Stimulated activated naive B cell treated with anti-CD40 and anti-IgM and Interleukin-4, amounts not matched to agents 10 μg/mL and 1 μg/mL and 100 μg/mL, for 72 hours (primary cell): Measurements from ENCODE around the gene SND1.
"Not testable (repeated sequence)": the region's sequence is repeated elsewhere in the genome, so short reads cannot be mapped to it uniquely, and the experiment has no call there.

ENCODE experiments used
- ATAC-seq, 2 donors: fragments of 150-1000 bp; cut with Tn5 transposase; replicated peaks; 2 replicates each; pipeline ENCODE4 v1.10.0; 2021; ENCODE audit warnings: moderate library complexity in 1 of 2
- DNase-seq: peaks from one replicate; pipeline ENCODE4 v3.0.0; 2021
- H3K27ac Mint-ChIP-seq: one replicate; pipeline ENCODE4 v1.8.0; 2022; ENCODE audit warnings: mild to moderate bottlenecking, mixed read lengths
- H3K27me3 Mint-ChIP-seq, 2 donors: one replicate each; pipeline ENCODE4 v1.8.0; 2022; ENCODE audit warnings: mixed read lengths in 2 of 2
- H3K36me3 Mint-ChIP-seq, 2 donors: one replicate each; pipeline ENCODE4 v1.8.0; 2022; ENCODE audit warnings: mixed read lengths in 2 of 2, mild to moderate bottlenecking in 1 of 2
- H3K4me1 Mint-ChIP-seq, 2 donors: one replicate each; pipeline ENCODE4 v1.8.0; 2022; ENCODE audit warnings: mixed read lengths in 2 of 2, mild to moderate bottlenecking in 1 of 2
- H3K4me3 Mint-ChIP-seq, 2 donors: one replicate each; pipeline ENCODE4 v1.8.0; 2022; ENCODE audit warnings: mild to moderate bottlenecking in 2 of 2, mixed read lengths in 2 of 2, moderate library complexity in 1 of 2
- H3K9me3 Mint-ChIP-seq, 2 donors: one replicate each; pipeline ENCODE4 v1.8.0; 2022; ENCODE audit warnings: mixed read lengths in 2 of 2, mild to moderate bottlenecking in 1 of 2

The SND1 gene

GRCh38 chr7:127828843-127829500 lies 177.0 kb downstream of the SND1 start:
- Mint-ChIP-seq H3K4me3 (no peak overlapping the region), H3K27me3 (no peaks in the 10 kb centered on the region), H3K9me3 (peaks cover 0 to 4% of the 10 kb centered on the region in 2 donors), H3K27ac (no peak overlapping the region), H3K4me1 (peaks cover 13 to 38% of the 10 kb centered on the region in 2 donors), H3K36me3 (peaks cover 21 to 31% of the 10 kb centered on the region in 2 donors)
- ATAC-seq (peak; percentile 86 to 87), DNase-seq (no peak)

GRCh38 chr7:127831318-127832219 lies 179.6 kb downstream of the SND1 start:
- peaks cover 9 to 17% of the 10 kb centered on the region in 2 donors for H3K9me3 Mint-ChIP-seq
- H3K4me3 Mint-ChIP-seq = no peak overlapping the region
- peak overlapping the region; percentile 73 for H3K27ac Mint-ChIP-seq
- H3K36me3 Mint-ChIP-seq = peaks cover 32 to 49% of the 10 kb centered on the region in 2 donors
- DNase-seq = no peak
- peaks cover 16 to 46% of the 10 kb centered on the region in 2 donors for H3K4me1 Mint-ChIP-seq
- ATAC-seq = no peak
- no peaks in the 10 kb centered on the region for H3K27me3 Mint-ChIP-seq

GRCh38 chr7:127832592-127832991 lies 180.6 kb downstream of the SND1 start:
- H3K4me1 Mint-ChIP-seq = peaks cover 16 to 46% of the 10 kb centered on the region in 2 donors
- no peaks in the 10 kb centered on the region for H3K27me3 Mint-ChIP-seq
- ATAC-seq (no peak), DNase-seq (no peak)
- no peak overlapping the region for H3K27ac Mint-ChIP-seq
- no peak overlapping the region for H3K4me3 Mint-ChIP-seq
- peaks cover 10 to 17% of the 10 kb centered on the region in 2 donors for H3K9me3 Mint-ChIP-seq
- peaks cover 32 to 54% of the 10 kb centered on the region in 2 donors for H3K36me3 Mint-ChIP-seq

GRCh38 chr7:127833641-127834040 lies 181.6 kb downstream of the SND1 start:
- H3K9me3 Mint-ChIP-seq = peaks cover 12 to 20% of the 10 kb centered on the region in 2 donors
- ATAC-seq (no peak), DNase-seq (no peak)
- no peak overlapping the region for H3K27ac Mint-ChIP-seq
- peaks cover 36 to 61% of the 10 kb centered on the region in 2 donors for H3K36me3 Mint-ChIP-seq
- no peaks in the 10 kb centered on the region for H3K27me3 Mint-ChIP-seq
- no peak overlapping the region for H3K4me3 Mint-ChIP-seq
- H3K4me1 Mint-ChIP-seq = peaks cover 20 to 47% of the 10 kb centered on the region in 2 donors

- ATAC-seq (no peak), DNase-seq (no peak)
- Mint-ChIP-seq H3K27ac (peak overlapping the region; percentile 75), H3K36me3 (peaks cover 45 to 75% of the 10 kb centered on the region in 2 donors), H3K9me3 (peaks cover 14 to 20% of the 10 kb centered on the region in 2 donors), H3K4me3 (no peak overlapping the region), H3K27me3 (no peaks in the 10 kb centered on the region), H3K4me1 (peaks cover 15 to 36% of the 10 kb centered on the region in 2 donors)
These were observed 183.7 kb downstream of the SND1 start for GRCh38 chr7:127835679-127836078.

GRCh38 chr7:127837816-127838410 lies 185.9 kb downstream of the SND1 start:
- peaks cover 13 to 45% of the 10 kb centered on the region in 2 donors for H3K4me1 Mint-ChIP-seq
- H3K36me3 Mint-ChIP-seq = peaks cover 39 to 73% of the 10 kb centered on the region in 2 donors
- H3K27me3 Mint-ChIP-seq = not testable (repeated sequence)
- peaks cover 14 to 20% of the 10 kb centered on the region in 2 donors for H3K9me3 Mint-ChIP-seq
- DNase-seq (peak; percentile 69), ATAC-seq (peak; percentile 99 to 100)
- H3K4me3 Mint-ChIP-seq = peak overlapping the region in 1 of 2 donors; percentile 30
- H3K27ac Mint-ChIP-seq = peak overlapping the region; percentile 72

GRCh38 chr7:127838816-127839415 lies 186.9 kb downstream of the SND1 start:
- peak overlapping the region; percentile 62 for H3K27ac Mint-ChIP-seq
- no peak overlapping the region for H3K4me3 Mint-ChIP-seq
- peaks cover 12 to 38% of the 10 kb centered on the region in 2 donors for H3K4me1 Mint-ChIP-seq
- DNase-seq = no peak
- peaks cover 14 to 16% of the 10 kb centered on the region in 2 donors for H3K9me3 Mint-ChIP-seq
- H3K27me3 Mint-ChIP-seq = no peaks in the 10 kb centered on the region
- H3K36me3 Mint-ChIP-seq = peaks cover 35 to 70% of the 10 kb centered on the region in 2 donors
- no peak for ATAC-seq

GRCh38 chr7:127840226-127840951 lies 188.4 kb downstream of the SND1 start:
- no peak for ATAC-seq
- H3K27me3 Mint-ChIP-seq = no peaks in the 10 kb centered on the region
- H3K4me3 Mint-ChIP-seq = no peak overlapping the region
- peaks cover 37 to 71% of the 10 kb centered on the region in 2 donors for H3K36me3 Mint-ChIP-seq
- peaks cover 7 to 39% of the 10 kb centered on the region in 2 donors for H3K4me1 Mint-ChIP-seq
- peaks cover 9 to 11% of the 10 kb centered on the region in 2 donors for H3K9me3 Mint-ChIP-seq
- DNase-seq = no peak
- H3K27ac Mint-ChIP-seq = no peak overlapping the region

GRCh38 chr7:127844165-127844564 lies 192.2 kb downstream of the SND1 start:
- DNase-seq (no peak), ATAC-seq (no peak)
- Mint-ChIP-seq H3K4me3 (no peak overlapping the region), H3K4me1 (peaks cover 8 to 31% of the 10 kb centered on the region in 2 donors), H3K36me3 (peaks cover 35 to 61% of the 10 kb centered on the region in 2 donors), H3K27ac (no peak overlapping the region), H3K27me3 (no peaks in the 10 kb centered on the region), H3K9me3 (no peaks in the 10 kb centered on the region)

- ATAC-seq (no peak), DNase-seq (no peak)
- Mint-ChIP-seq H3K4me3 (no peak overlapping the region), H3K4me1 (peaks cover 9 to 32% of the 10 kb centered on the region in 2 donors), H3K27me3 (no peaks in the 10 kb centered on the region), H3K27ac (no peak overlapping the region), H3K36me3 (peaks cover 40 to 64% of the 10 kb centered on the region in 2 donors), H3K9me3 (no peaks in the 10 kb centered on the region)
These were observed 192.8 kb downstream of the SND1 start for GRCh38 chr7:127844707-127845331.

- Mint-ChIP-seq H3K4me3 (no peak overlapping the region), H3K9me3 (no peaks in the 10 kb centered on the region), H3K4me1 (peaks cover 7 to 40% of the 10 kb centered on the region in 2 donors), H3K36me3 (peaks cover 44 to 67% of the 10 kb centered on the region in 2 donors), H3K27me3 (no peaks in the 10 kb centered on the region), H3K27ac (no peak overlapping the region)
- ATAC-seq = no peak
- no peak for DNase-seq
These were observed 193.7 kb downstream of the SND1 start for GRCh38 chr7:127845522-127846214.

GRCh38 chr7:127847641-127848040 lies 195.6 kb downstream of the SND1 start:
- Mint-ChIP-seq H3K4me3 (no peak overlapping the region), H3K27me3 (no peaks in the 10 kb centered on the region), H3K9me3 (no peaks in the 10 kb centered on the region), H3K4me1 (peaks cover 9 to 38% of the 10 kb centered on the region in 2 donors), H3K36me3 (peaks cover 44 to 62% of the 10 kb centered on the region in 2 donors), H3K27ac (no peak overlapping the region)
- ATAC-seq = no peak
- no peak for DNase-seq

GRCh38 chr7:127848241-127848640 lies 196.2 kb downstream of the SND1 start:
- Mint-ChIP-seq H3K9me3 (no peaks in the 10 kb centered on the region), H3K27me3 (no peaks in the 10 kb centered on the region), H3K4me1 (peaks cover 9 to 38% of the 10 kb centered on the region in 2 donors), H3K4me3 (no peak overlapping the region), H3K36me3 (peaks cover 46 to 62% of the 10 kb centered on the region in 2 donors), H3K27ac (no peak overlapping the region)
- ATAC-seq (no peak), DNase-seq (no peak)
